ENCODE results near the gene SIL1.
"Not testable (repeated sequence)": the region's sequence is repeated elsewhere in the genome, so short reads cannot be mapped to it uniquely, and the experiment has no call there.

SIL1 gene

GRCh38 chr5:139038613-139039305, 159.4 kb downstream of the SIL1 start:
- in situ Hi-C loops (cut with HindIII; ENCODE audit: low sequenced_read_pairs): no loop called here

- in situ Hi-C loops (cut with HindIII; ENCODE audit: low sequenced_read_pairs): no loop called here
Measured at GRCh38 chr5:139037732-139038131, 160.4 kb downstream of the SIL1 start.

- in situ Hi-C loops (cut with HindIII; ENCODE audit: low sequenced_read_pairs): not testable (repeated sequence)
Measured at GRCh38 chr5:139036332-139036731, 161.8 kb downstream of the SIL1 start.

- in situ Hi-C loops (cut with HindIII; ENCODE audit: low sequenced_read_pairs): no loop called here
Measured at GRCh38 chr5:139027150-139027549, 171.0 kb downstream of the SIL1 start.

- in situ Hi-C loops (cut with HindIII; ENCODE audit: low sequenced_read_pairs): no loop called here
Measured at GRCh38 chr5:139025651-139026050, 172.5 kb downstream of the SIL1 start.

GRCh38 chr5:139023286-139023685, 174.9 kb downstream of the SIL1 start:
- in situ Hi-C loops (cut with HindIII; ENCODE audit: low sequenced_read_pairs): no loop called here

- in situ Hi-C loops (cut with HindIII; ENCODE audit: low sequenced_read_pairs): no loop called here
Measured at GRCh38 chr5:139022528-139022927, 175.6 kb downstream of the SIL1 start.

- in situ Hi-C loops (cut with HindIII; ENCODE audit: low sequenced_read_pairs): no loop called here
Measured at GRCh38 chr5:139021346-139021745, 176.8 kb downstream of the SIL1 start.

GRCh38 chr5:139019880-139020279, 178.3 kb downstream of the SIL1 start:
- in situ Hi-C loops (cut with HindIII; ENCODE audit: low sequenced_read_pairs): no loop called here

- in situ Hi-C loops (cut with HindIII; ENCODE audit: low sequenced_read_pairs): no loop called here
Measured at GRCh38 chr5:139019211-139019610, 179.0 kb downstream of the SIL1 start.

- in situ Hi-C loops (cut with HindIII; ENCODE audit: low sequenced_read_pairs): no loop called here
Measured at GRCh38 chr5:139017624-139018023, 180.5 kb downstream of the SIL1 start.

- in situ Hi-C loops (cut with HindIII; ENCODE audit: low sequenced_read_pairs): no loop called here
Measured at GRCh38 chr5:139016186-139016585, 182.0 kb downstream of the SIL1 start.

GRCh38 chr5:139014726-139015125, 183.4 kb downstream of the SIL1 start:
- in situ Hi-C loops (cut with HindIII; ENCODE audit: low sequenced_read_pairs): no loop called here

GRCh38 chr5:139012176-139012575, 186.0 kb downstream of the SIL1 start:
- in situ Hi-C loops (cut with HindIII; ENCODE audit: low sequenced_read_pairs): no loop called here

GRCh38 chr5:139011156-139011555, 187.0 kb downstream of the SIL1 start:
- in situ Hi-C loops (cut with HindIII; ENCODE audit: low sequenced_read_pairs): not testable (repeated sequence)

GRCh38 chr5:139004374-139005307, 193.5 kb downstream of the SIL1 start:
- in situ Hi-C loops (cut with HindIII; ENCODE audit: low sequenced_read_pairs): no loop called here

GRCh38 chr5:138999674-139000073, 198.5 kb downstream of the SIL1 start:
- in situ Hi-C loops (cut with HindIII; ENCODE audit: low sequenced_read_pairs): no loop called here

- in situ Hi-C loops (cut with HindIII; ENCODE audit: low sequenced_read_pairs): no loop called here
Measured at GRCh38 chr5:138998521-138998920, 199.6 kb downstream of the SIL1 start.

- in situ Hi-C loops (cut with HindIII; ENCODE audit: low sequenced_read_pairs): no loop called here
Measured at GRCh38 chr5:138996120-138996519, 202.0 kb downstream of the SIL1 start.

GRCh38 chr5:138990986-138991590, 207.1 kb downstream of the SIL1 start:
- in situ Hi-C loops (cut with HindIII; ENCODE audit: low sequenced_read_pairs): no loop called here

GRCh38 chr5:138989720-138990119, 208.4 kb downstream of the SIL1 start:
- in situ Hi-C loops (cut with HindIII; ENCODE audit: low sequenced_read_pairs): no loop called here

Data from DLD1 (cell line).